SK-N-SH treated with all-trans-retinoic acid at 6 μM for 48 hours (cell line): ENCODE measurements around the gene RASGRP3.

Source experiments
- ATAC-seq: fragments of 200-7000 bp; cut with Tn5 transposase; 3 replicates; pipeline ENCODE4 v1.9.1; 2020; ENCODE audit warnings: mild to moderate bottlenecking, moderate library complexity
- ARNTL ChIP-seq: fragments of 450-650 bp; formaldehyde crosslinking; IDR thresholded peaks from 2 replicates; pipeline ENCODE4 v1.5.0; 2020; ENCODE audit warnings: low read depth, mild to moderate bottlenecking, moderate library complexity, borderline replicate concordance
- BACH2 ChIP-seq: fragments of 250-450 bp; sonication (Bioruptor Pico); IDR thresholded peaks from 2 replicates; pipeline ENCODE4 v1.9.0; 2021; ENCODE audit warnings: mild to moderate bottlenecking, borderline replicate concordance
- CSDC2 ChIP-seq: fragments of 250-450 bp; sonication (Bioruptor Pico); IDR thresholded peaks from 2 replicates; pipeline ENCODE4 v1.5.0; 2020; ENCODE audit warnings: mild to moderate bottlenecking, moderate library complexity
- ESRRG ChIP-seq: fragments of 250-450 bp; sonication (Bioruptor Pico); IDR thresholded peaks from 2 replicates; pipeline ENCODE4 v1.6.1; 2021; ENCODE audit warnings: mild to moderate bottlenecking
- GLIS3 ChIP-seq: fragments of 250-450 bp; sonication (Bioruptor Pico); IDR thresholded peaks from 2 replicates; pipeline ENCODE4 v1.5.0; 2020; ENCODE audit warnings: mild to moderate bottlenecking, moderate library complexity
- ISL1 ChIP-seq: fragments of 250-450 bp; sonication (Bioruptor Pico); IDR thresholded peaks from 2 replicates; pipeline ENCODE4 v2.1.2; 2022; ENCODE audit warnings: mild to moderate bottlenecking, moderate library complexity
- OSR1 ChIP-seq: fragments of 250-450 bp; sonication (Bioruptor Pico); IDR thresholded peaks from 2 replicates; pipeline ENCODE4 v1.8.0; 2022; ENCODE audit warnings: moderate library complexity, mild to moderate bottlenecking, inconsistent platforms
- POU6F1 ChIP-seq: fragments of 250-450 bp; sonication (Bioruptor Pico); IDR thresholded peaks from 2 replicates; pipeline ENCODE4 v1.8.0; 2021; ENCODE audit warnings: low read depth, mild to moderate bottlenecking, moderate library complexity, borderline replicate concordance
- RARB ChIP-seq: fragments of 250-450 bp; sonication (Bioruptor Pico); IDR thresholded peaks from 2 replicates; pipeline ENCODE4 v1.8.0; 2021; ENCODE audit warnings: mild to moderate bottlenecking, moderate library complexity
- SNAI2 ChIP-seq: fragments of 250-450 bp; sonication (Bioruptor Pico); IDR thresholded peaks from 2 replicates; pipeline ENCODE4 v1.5.0; 2020; ENCODE audit warnings: mild to moderate bottlenecking, moderate library complexity
- TCF4 ChIP-seq: fragments of 250-450 bp; sonication (Bioruptor Pico); IDR thresholded peaks from 2 replicates; pipeline ENCODE4 v1.8.0; 2021; ENCODE audit warnings: mild to moderate bottlenecking, moderate library complexity, borderline replicate concordance
- ZFP3 ChIP-seq: fragments of 250-450 bp; sonication (Bioruptor Pico); IDR thresholded peaks from 2 replicates; pipeline ENCODE4 v1.5.0; 2020; ENCODE audit warnings: mild to moderate bottlenecking, moderate library complexity
- ZFP30 ChIP-seq: fragments of 450-650 bp; formaldehyde crosslinking; IDR thresholded peaks from 2 replicates; pipeline ENCODE4 v1.5.0; 2022; ENCODE audit warnings: mild to moderate bottlenecking, moderate library complexity
- ZNF565 ChIP-seq: fragments of 450-650 bp; formaldehyde crosslinking; conservative IDR thresholded peaks from 2 replicates; pipeline ENCODE4 v1.5.0; 2020; ENCODE audit warnings: low read depth, mild to moderate bottlenecking, moderate library complexity
- ZNF8 ChIP-seq: fragments of 450-650 bp; formaldehyde crosslinking; IDR thresholded peaks from 2 replicates; pipeline ENCODE4 v1.5.0; 2020; ENCODE audit warnings: mild to moderate bottlenecking, moderate library complexity
- TF ChIP-seq, protein P1 (sequence below): fragments of 250-450 bp; sonication (Bioruptor Pico); IDR thresholded peaks from 2 replicates; pipeline ENCODE4 v1.5.1; 2020; ENCODE audit warnings: low read depth, mild to moderate bottlenecking, moderate library complexity
- TF ChIP-seq, protein P2 (sequence below): fragments of 250-450 bp; sonication (Bioruptor Pico); IDR thresholded peaks from 2 replicates; pipeline ENCODE4 v1.5.0; 2020; ENCODE audit warnings: mild to moderate bottlenecking, moderate library complexity
- TF ChIP-seq, protein P3 (sequence below): fragments of 250-450 bp; sonication (Bioruptor Pico); IDR thresholded peaks from 2 replicates; pipeline ENCODE4 v1.8.0; 2020; ENCODE audit warnings: mild to moderate bottlenecking, moderate library complexity, borderline replicate concordance

RASGRP3 gene

DNA sequence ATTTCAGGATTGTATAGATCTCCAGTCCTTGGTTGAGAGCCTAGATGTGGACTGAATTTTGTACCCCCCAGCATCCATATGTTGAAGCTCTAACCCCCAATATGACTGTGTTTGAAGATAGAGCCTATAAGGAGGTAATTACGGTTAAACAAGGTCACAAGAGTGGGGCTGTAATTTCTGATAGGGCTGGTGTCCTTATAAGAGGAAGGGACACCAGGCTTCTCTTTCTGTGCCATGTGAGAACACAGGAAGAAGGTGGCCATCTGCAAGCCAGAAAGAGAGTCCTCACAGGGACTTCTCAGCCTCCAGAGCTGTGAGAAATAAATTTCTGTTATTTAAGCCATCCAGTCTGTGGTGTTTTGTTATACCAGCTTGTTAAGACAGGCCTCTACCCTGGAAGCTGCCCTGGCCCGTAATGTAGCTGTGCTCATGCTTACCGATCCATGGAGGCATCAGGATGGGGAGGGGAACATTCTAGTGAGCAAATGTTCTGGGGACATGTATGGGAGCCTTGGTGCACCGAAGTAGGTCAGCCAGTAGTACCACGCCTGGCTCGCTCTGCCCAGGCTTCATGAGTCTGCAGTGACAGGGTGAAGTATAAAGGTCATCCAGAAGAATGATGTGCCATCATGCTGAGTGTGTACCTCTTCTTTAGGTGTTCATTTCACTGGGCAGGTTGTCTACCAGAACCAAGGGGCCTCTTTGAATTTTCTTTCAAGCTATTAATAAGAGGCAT is 16.1 kb downstream of the RASGRP3 start:
- TF ChIP-seq BACH2 = no peak
- TF ChIP-seq POU6F1 (CRISPR knock-in tag) = no peak
- no peak for TF ChIP-seq ARNTL (CRISPR knock-in tag)
- TF ChIP-seq, protein P1, sequence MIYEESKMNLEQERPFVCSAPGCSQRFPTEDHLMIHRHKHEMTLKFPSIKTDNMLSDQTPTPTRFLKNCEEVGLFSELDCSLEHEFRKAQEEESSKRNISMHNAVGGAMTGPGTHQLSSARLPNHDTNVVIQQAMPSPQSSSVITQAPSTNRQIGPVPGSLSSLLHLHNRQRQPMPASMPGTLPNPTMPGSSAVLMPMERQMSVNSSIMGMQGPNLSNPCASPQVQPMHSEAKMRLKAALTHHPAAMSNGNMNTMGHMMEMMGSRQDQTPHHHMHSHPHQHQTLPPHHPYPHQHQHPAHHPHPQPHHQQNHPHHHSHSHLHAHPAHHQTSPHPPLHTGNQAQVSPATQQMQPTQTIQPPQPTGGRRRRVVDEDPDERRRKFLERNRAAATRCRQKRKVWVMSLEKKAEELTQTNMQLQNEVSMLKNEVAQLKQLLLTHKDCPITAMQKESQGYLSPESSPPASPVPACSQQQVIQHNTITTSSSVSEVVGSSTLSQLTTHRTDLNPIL (CRISPR knock-in tag) = no peak
- no peak for TF ChIP-seq ZFP30 (CRISPR knock-in tag)
- no peak for TF ChIP-seq RARB (CRISPR knock-in tag)
- no peak for TF ChIP-seq ZNF565 (CRISPR knock-in tag)
- TF ChIP-seq GLIS3 = no peak
- no peak for TF ChIP-seq ESRRG
- TF ChIP-seq ZNF8 (CRISPR knock-in tag) = no peak
- no peak for TF ChIP-seq OSR1 (CRISPR knock-in tag)
- TF ChIP-seq ISL1 = no peak
- TF ChIP-seq, all 23 proteins: peak for 0
- ATAC-seq = no peak

DNA sequence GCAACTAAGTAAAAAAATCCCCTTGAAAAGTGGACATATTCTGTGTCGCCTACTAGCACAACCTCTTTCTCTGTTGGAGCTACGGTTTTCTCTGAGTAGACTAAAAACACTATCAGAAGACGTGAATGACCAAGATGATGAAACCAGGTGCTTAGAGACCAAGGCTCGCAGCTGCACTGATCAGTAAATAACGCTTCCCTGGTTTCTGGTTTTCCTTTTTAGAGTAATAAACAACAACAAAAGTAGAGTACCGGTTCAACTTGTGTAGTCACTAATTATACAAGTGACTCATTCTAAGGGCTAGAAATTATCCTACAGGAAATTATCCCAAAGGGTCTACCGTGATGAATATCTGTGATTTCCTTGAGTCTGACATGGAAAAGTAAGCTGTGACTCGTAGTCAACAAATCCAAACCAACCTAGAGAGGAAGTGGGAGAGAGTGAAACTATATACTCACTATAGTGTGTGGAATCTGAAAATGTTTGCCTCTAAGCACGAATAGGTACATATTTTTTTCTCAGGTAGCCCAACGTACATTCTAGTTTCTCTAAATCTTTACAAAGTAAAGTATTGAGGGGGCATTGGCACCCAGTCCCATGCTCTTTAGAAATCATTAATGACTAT is 17.8 kb downstream of the RASGRP3 start:
- ATAC-seq = peak; percentile 17; the same call in 2 of the 3 replicates
- no peak for TF ChIP-seq ZFP30 (CRISPR knock-in tag)
- TF ChIP-seq SNAI2 = no peak
- TF ChIP-seq, protein P2, sequence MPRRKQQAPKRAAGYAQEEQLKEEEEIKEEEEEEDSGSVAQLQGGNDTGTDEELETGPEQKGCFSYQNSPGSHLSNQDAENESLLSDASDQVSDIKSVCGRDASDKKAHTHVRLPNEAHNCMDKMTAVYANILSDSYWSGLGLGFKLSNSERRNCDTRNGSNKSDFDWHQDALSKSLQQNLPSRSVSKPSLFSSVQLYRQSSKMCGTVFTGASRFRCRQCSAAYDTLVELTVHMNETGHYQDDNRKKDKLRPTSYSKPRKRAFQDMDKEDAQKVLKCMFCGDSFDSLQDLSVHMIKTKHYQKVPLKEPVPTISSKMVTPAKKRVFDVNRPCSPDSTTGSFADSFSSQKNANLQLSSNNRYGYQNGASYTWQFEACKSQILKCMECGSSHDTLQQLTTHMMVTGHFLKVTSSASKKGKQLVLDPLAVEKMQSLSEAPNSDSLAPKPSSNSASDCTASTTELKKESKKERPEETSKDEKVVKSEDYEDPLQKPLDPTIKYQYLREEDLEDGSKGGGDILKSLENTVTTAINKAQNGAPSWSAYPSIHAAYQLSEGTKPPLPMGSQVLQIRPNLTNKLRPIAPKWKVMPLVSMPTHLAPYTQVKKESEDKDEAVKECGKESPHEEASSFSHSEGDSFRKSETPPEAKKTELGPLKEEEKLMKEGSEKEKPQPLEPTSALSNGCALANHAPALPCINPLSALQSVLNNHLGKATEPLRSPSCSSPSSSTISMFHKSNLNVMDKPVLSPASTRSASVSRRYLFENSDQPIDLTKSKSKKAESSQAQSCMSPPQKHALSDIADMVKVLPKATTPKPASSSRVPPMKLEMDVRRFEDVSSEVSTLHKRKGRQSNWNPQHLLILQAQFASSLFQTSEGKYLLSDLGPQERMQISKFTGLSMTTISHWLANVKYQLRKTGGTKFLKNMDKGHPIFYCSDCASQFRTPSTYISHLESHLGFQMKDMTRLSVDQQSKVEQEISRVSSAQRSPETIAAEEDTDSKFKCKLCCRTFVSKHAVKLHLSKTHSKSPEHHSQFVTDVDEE (CRISPR knock-in tag) = no peak

DNA sequence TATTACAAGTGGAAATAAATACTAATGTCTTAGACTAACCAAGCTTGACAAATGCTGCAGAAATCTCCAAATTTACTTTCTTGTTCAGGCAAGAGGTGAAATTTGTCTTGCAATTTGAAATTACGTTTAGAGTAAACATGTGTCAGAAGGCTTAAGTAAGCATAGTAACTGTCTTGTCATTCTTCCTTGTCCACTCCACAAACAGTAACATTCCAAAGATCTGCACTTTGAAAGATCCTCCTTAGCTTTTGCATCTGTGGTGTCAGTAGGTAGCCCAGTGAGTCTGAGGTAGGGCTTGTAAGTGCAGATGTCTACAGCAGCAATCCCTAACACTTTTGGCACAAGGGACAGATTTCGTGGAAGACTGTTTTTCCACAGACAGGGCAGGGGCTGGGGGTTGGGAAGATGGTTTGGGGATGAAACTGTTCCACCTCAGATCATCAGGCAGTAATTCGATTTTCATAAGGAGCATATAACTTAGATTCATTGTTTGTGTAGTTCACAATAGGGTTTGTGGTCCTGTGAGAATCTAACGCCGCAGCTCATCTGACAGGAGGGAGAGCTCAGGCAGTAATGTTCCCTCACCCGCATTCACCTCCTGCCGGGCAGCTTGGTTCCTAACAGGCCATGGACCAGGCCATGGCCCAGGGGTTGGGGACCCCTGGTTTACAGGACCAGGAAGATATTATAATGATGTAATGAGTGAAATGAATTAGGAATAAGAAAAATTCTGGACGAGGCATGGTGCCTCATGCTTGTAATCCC is 18.6 kb downstream of the RASGRP3 start:
- TF ChIP-seq CSDC2 (CRISPR knock-in tag) (no peak), TCF4 (CRISPR knock-in tag) (no peak), POU6F1 (CRISPR knock-in tag) (no peak), SNAI2 (no peak), GLIS3 (no peak), ARNTL (CRISPR knock-in tag) (no peak), ESRRG (no peak), ZFP3 (no peak)
- TF ChIP-seq, protein P2 (CRISPR knock-in tag) = no peak
- TF ChIP-seq, protein P3, sequence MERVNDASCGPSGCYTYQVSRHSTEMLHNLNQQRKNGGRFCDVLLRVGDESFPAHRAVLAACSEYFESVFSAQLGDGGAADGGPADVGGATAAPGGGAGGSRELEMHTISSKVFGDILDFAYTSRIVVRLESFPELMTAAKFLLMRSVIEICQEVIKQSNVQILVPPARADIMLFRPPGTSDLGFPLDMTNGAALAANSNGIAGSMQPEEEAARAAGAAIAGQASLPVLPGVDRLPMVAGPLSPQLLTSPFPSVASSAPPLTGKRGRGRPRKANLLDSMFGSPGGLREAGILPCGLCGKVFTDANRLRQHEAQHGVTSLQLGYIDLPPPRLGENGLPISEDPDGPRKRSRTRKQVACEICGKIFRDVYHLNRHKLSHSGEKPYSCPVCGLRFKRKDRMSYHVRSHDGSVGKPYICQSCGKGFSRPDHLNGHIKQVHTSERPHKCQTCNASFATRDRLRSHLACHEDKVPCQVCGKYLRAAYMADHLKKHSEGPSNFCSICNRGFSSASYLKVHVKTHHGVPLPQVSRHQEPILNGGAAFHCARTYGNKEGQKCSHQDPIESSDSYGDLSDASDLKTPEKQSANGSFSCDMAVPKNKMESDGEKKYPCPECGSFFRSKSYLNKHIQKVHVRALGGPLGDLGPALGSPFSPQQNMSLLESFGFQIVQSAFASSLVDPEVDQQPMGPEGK (CRISPR knock-in tag) = no peak
- TF ChIP-seq, all 23 proteins: peak for 0
- peak; percentile 35 for ATAC-seq
